ENCODE results near the gene GLOD5.

Gene GLOD5

DNA sequence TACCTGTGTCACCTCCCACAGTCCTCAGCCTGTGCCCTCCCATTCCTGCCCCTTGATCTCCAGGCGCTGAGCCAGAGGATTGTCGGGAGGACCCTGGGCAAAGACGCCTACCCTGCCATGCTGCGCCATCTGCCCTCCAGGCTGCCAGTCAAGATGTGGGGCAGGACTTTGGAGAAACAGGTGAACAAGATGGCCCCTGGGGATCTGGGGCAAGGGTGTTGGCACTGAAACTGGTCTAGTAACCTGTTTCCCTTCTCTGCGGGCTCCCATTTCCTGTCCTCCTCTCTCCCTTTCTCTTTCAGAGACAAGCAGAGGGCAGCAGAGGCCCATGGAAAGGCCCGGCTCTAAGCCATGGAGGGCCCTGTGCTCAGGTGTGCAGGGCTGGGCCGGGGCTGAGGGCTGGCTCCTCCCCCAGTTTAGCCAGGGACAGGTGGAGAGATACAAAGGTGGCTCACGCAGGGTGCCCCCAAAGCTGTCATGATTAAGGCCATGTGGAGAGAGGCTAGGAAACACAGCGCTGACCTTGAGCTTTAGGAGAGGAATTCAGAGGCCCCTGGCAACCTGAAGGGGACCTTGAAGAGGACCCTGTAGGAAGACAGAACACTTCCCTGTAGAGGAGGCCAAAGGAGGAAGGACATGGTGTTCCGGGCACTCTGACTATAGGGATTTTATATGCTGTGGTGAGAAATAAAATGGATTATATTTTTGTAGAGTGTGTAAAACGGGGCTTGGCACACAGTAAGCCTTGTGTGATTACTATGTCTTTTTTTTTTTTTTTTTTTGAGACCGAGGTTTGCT, at the start of gene GLOD5:
Gene GLOD5, plus strand, starts transcription at position 74 of the 798 bp plus-strand sequence. Its CDS starts 44 bp downstream, at position 118.
- no peak for DNase-seq

DNA sequence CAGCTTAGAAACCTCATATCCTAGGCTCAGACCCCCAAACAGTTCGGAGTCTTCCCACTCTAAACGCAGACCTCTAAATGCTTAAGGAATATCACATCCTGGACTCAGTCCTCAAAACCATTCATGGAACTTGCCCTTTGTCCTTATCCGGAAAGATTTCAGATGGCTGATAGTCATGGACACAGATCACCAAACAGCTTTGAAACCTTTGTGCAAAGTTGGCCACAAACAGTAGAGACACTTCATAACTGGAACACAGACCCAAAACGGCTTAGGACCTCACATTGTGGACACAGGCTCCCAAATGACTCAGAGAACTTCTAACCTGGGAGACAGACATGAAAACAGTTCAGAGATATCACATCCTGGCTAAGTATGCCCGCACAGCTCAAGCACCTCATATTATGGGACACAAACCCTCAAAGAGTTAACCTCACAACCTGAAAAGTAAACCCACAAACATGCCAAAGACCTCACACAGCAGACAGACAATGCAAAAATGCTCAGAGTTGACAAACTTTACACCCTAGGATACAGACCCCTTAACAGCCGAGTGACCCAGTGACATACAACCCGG, 49.5 kb upstream of the GLOD5 start:
- DNase-seq: no peak

DNA sequence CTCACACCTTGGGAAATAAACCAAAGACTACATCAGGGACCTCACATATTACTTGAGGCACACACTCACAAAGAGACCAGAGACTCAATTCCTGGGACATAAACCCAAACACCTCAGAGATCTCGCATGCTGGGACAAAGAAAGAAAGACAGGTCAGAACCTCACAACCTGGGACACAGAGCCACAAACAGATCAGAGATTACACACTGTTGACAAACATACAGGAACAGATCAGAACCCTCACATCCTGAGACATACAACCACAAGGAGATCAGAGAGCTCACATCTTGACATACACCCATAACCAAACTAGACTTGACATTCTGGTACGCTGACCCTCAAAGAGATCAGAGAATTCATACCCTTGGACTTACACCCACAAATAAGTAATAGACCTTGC, 47.7 kb upstream of the GLOD5 start:
- no peak for DNase-seq

DNA sequence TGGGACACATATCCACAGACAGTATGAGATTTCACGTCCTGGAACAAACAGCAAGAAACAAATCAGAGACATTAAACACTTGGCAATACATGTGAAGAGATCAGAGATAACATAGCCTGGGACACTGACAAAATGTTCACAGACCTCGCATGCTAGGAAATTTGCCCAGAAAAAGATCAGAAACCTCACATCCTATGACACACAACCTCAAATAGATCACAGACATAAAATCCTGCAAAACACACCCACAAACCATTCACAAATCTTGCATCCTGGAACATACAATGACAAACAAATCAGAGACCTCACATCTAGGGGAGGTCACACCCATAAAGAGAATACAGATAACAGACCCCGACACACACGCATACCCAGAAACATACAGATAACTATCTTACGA, 47.0 kb upstream of the GLOD5 start:
- DNase-seq: no peak

DNA sequence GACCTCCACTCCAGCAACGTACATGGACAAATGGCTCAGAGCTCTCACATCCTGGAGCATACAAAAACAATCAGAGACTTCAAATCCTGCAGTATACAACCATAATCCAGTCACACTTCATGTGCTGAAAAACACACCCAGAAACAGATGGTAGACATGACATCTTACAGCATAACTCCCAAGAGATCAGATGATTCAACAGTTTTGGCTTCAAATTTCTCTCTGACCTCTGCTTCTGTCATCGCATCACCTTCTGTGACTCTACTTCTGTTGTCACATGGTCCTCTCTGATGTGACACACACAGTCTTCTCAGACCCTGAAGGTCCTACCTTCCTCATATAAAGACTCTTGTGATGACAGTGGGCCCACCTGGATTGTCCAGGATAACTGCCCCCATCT, 46.5 kb upstream of the GLOD5 start:
- no peak for DNase-seq

DNA sequence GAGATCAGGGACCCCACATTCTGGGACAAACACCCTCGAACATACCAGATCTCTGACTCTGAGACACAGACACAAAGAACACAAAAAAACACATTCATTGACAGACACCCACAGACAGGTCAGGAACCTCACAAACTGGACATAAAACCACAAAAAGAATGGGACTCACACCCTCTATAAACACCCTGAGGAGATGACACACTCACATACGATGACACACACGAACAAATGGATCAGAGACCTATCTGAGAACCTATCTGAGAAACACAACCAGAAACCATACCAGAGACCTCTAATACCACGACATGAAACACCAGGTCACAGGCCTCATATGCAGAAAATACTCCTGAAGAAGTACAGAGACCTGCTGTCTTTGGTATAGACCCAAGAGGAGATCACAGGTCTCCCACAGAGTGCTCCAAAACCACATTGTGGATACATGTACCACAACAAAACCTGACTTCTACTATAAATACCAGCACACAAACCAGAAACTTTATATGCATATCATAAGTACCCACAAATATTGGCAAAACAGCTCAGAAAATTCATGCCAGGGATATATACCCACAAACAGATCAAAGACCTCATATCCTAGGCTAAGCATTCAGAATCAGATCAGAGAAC, 45.6 kb upstream of the GLOD5 start:
- no peak for DNase-seq

DNA sequence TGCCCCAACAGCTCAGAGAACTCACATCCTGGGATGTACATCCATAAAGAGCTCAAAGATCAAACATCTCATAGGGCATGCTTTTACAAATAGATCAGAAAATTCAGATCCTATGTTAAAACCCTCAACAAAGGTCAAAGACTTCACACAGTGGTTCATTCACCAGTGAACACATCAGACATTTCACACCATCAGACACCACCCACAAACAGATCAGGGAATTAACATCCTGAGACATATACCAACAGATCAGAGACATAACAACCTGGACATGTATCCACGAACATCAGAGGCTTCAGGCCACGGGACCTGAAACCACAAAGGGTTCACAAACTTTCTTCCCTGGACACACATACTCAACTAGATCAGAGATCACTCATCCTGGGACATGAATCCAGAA, 41.6 kb upstream of the GLOD5 start:
- DNase-seq: no peak

DNA sequence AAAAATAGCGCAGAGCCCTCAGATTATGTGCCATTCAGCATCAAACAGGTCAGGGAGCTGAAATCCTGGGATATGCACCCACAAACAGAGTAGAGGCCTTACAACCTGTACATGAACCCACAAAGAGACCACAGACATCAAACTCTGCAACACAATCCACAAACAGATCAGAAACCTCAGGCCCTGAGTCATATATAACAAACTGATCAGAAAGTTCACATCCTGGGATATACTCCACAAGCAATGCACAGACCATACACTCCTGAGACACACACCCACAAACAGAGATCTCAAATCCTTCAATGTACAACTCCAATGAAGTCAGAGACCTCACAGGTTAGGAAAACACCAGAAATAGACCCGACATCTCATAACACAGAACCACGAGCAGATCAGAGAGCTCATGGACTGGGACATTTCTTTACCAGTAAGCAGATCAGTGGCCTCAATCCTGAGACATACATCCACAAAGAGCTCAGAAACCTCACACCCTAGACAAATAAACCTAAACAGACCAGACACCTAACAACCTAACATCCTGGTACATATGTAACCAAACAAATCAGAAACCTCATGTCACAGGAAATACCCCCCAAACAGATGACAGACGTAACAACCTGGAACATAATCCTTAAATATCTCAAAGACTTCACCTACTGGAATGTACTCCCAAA, 40.8 kb upstream of the GLOD5 start:
- no peak for DNase-seq

DNA sequence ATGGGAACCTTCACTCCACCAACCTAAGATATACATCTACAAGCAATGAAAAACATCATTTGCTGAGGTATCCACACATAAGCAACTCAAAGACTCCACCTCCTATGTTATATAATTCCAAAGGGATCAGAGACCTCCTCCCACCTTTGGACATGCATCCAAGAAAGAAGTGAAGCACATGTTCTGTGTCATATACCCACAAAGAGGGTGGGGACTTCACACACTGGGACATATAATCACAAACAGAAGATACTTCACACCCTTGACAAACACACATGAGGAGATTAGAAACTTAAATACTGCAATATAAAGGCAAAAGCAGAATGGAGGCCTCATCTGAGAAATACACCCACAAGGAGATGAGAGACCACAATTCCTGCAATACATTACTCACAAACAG, 39.6 kb upstream of the GLOD5 start:
- DNase-seq: no peak

DNA sequence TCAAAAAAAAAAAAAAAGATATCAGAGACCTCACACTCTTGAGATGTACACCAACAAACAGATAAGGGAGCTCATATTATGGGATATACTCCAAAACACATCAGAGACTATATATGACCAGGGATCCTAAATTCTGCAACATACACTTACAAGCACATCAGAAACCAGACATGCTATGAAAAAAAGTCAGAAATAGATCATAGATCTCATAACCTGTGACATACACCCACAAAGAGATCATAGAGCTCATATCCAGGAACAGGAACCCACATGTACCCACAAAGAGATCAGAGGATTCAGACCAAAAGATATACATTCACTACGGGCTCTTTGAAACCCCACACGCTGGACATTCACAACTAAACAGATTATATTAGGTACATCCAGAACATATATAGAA, 35.0 kb upstream of the GLOD5 start:
- DNase-seq: no peak

DNA sequence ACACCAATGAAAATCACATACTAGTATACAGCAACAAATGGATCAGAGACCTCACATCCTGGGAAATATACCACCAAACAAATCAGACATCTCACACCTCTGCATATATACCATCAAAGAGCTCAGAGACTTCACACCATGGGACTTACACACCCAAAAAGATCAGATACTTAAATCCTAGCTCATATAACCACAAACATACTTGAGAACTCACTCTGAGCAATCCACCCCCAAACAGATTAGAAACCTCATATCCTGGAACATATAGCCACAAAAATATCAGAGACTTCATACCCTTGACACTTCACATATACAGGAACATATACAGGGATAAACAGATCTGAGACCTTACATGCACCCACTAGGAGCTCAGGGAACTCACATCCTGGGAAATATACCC, 32.9 kb upstream of the GLOD5 start:
- DNase-seq: no peak

DNA sequence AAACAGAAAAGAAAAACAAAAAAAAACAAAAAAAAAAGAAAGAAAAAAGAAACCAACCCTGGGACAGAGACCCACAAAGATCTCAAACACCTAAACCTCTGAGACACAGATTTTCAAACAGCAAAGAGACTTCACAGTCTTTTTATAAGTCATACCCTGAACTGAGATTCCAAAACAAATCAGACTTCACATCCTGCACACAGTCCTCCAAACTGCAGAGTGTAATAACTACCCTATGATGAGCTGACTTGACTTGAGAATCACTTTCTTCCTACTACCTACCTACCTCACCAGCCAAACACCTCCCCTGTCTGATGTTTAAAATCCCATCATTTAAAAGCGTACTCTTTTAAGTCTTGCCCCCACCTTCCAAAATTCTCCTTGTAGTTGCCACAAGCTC, 25.2 kb upstream of the GLOD5 start:
- DNase-seq: no peak

DNA sequence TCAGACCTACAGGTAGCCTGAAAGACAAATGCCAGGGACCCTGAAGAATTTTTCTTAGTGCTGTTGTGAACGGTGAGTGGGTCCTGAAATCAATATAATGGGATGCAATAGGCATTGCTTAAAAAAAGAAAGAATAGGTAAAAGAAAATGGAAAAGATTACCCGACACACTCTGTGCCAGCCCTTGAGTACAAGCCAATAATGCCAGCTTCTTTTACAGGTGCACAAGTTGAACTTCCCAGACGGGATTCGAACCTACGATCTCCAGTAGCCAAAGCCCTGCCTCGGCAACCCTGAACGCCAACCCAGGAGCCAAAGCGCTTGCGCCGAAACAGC, 24.7 kb upstream of the GLOD5 start:
- no peak for DNase-seq

DNA sequence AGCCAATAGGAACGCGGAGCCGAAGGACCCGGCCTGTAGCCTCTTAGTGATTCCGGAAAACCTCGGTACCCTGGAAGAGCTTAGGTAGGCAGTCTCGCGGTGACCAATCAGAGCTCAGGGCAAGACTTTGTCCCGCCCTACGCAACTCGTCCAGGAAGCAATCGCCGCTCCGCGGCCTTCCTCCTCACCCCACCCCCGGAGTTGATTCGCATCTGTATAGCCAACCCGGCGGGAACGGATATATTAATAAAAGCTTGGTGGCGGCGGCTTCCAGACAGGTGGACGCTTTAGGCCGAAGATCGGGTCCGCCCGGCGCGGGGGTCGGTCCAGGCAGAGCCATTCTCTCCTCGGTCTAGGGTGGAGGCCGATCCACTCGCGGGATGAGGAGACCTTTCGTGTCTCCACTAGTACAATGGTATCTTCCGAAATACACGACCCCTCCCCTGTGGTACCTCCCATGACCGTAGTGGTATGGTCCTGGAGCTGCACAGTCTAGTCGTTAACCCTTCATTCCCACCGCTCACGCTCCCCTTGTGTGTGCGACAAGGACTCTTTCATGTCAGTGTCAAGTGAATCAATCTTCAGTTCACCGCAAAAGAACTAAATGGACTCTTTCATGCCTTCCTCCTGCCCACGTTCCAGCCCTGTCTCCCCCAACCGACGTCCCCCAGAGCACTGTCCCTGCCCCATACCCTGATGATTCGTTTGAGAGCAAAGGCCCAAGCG, 24.2 kb upstream of the GLOD5 start:
- peak; percentile 97 for DNase-seq

DNA sequence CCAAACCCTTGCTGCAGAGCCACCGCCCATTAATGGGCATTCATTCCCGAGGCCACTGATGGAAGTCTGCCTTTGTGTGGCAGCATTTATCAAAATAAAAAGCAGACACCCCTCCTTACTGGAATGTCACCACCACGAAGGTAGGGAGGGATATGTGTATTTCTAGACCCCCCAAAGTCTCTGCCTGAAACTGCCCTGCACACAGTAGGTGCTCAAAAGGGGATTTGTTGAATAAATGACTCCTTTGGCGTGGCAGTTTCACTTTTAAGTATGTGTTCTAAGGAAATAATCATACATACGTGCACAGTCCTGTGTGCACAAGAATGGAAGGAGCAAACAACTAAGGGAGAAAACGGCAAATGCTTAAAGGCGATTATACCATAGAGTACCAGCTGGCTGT, 23.6 kb upstream of the GLOD5 start:
- no peak for DNase-seq

DNA sequence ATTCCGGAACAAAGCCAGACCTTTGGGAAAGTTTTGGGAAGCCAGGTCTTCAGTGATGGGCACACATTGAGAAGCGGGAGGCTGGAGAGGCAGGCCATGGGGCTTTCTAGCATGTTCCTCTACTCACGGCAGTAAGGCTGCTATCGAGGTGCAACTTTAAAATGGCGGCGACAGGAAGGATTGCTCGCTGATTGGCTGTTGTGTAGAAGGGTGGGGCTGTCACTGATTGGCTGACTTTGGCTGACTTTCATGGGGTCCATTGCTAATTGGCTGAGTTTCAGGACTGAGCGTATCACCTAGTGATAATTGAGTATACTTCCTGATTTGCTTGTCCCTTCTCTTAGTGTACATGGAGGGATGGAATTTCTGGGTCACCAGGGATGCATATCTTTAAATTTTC, 19.7 kb upstream of the GLOD5 start:
- no peak for DNase-seq

DNA sequence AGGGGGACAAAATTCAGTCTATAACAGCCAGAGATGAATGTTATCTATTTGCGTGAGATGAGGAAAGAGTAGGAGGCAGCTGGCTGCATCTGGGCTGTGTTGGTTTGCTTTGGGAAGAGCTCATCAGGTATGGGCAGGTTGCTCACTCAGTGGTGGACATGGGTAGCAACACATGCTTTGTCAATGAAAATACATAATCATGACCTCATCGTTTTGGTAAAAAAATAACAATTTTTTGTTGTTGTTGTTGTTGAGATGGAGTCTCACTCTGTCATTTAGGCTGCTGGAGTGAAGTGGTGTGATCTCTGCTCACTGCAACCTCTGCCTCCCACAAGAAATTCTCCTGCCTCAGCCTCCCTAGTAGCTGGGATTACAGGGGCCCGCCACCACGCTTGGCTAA, 16.3 kb upstream of the GLOD5 start:
- no peak for DNase-seq

DNA sequence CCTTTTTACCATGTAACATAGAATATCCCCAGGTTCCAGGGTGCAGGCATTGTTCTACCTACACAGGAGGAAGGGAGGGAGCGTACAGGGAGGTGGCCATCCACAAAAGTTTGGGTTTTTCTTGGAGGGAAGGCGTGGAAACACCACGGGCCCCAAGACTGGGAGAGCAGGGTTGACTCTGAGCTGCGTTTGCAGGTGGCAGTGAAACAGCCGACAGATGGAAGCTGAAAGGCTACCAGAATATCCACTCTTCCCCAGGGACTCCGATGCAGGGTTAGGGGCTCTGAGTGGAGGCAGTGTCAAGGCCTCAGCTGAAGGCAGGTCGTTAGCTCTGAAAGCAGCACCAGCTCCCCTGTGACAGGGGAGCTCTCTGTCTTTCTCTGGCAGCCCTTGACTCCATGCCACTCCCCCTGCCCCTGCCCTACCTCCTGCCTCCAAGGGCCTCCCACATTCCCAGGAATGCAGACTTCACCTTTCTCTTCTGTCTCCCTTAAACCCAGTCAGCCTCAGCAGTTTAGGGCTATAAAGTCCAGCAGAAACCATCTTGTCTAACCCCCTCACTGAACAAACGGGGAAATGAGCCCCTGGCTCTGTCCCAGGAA, 14.0 kb upstream of the GLOD5 start:
- DNase-seq: no peak

DNA sequence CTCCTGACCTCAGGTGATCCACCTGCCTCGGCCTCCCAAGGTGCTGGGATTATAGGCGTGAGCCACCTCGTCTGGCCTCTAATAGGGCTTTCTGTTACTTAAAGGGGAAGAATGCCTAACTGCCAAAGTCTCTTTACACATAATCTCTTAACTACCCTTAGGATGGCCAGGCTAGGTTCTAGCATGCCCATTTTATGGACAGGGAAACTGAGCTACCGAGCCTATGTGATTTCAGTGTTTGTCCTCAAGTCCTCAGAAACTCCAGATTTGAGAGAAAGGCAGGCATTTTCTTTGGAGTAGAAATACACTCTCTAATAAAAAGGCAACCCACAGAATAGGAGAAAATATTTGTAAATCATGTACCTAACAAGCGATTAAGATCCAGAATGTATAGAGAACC, 12.4 kb upstream of the GLOD5 start:
- no peak for DNase-seq

DNA sequence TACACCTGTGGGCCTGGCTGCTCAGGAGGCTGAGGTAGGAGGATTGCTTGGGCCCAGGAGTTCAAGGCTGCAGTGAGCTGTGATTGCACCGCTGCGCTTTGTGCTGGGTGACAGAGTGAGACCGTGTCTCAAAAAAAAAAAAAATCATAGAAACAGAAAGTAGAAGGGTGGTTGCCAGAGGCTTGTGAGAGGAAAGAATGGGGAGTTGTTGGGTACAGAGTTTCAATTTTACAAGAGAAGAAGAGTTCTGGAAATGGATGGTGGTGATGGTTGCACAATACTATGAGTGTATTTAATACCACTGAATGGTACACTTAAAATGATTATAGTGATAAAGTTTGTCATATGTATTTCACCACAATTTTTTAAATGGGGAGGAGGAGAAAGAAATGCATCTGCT, 10.2 kb upstream of the GLOD5 start:
- no peak for DNase-seq

DNA sequence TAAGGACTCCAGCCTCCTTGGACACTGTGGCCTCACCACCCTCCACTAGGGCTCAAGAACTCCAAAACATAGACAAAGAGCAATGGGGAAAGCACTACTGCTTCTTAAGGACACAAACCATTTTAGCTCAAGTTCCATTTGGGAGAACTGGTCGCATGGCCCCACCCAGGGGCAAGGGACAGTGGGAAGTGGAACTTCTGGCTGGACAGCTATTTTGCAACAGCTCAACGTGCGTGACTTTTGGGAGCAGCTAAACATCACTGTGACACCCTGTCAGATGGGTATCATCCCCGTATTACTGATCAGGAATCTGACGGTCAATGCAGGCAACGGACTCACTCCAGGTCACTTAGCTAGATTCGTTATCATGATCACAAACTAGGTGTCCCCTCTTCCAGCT, 9.0 kb upstream of the GLOD5 start:
- no peak for DNase-seq

DNA sequence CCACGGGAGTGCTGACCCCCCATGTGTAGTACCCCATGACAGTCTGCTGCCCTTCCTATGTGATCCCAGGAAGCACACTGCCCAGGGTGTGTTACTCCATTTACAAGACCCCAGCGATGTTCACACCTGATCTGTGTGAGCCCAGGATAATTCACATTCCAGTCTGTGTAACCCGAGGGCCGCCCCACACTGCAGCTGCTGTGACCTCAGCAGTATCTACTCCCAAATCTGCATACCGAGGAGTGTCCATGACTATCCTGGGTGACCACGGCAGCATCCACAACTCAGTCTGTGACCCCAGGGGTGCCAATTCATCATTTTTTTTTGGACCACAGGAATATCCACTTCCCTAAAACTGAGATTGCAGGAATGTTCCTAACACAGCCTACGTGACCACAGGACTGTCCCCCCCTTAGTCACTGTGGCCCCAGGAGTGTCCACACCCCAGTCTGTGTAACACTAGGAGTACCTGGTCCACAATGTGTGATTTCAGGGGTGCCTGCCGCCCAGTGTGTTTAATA, 7.8 kb upstream of the GLOD5 start:
- no peak for DNase-seq

DNA sequence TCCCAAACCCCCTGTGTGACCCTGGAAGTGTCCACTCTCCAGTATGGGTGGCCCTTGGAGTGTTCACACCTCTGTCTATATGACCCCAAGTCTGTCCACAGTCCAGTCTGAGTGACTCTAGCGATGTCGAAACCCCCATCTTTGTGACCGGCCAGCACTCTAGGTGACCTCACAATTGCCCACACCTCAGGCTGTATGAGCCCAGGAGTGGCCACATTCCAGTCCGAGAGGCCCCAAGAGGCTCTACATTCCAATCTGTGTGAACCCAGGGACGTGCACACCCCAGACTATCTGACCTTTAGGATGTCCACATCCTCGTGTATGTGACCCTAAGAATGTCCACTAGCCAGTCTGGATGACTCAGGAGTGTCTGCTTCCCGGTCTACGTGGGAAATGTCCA, 7.3 kb upstream of the GLOD5 start:
- DNase-seq: no peak
